HCT116 (cell line): ENCODE measurements around the gene EP400. TPM values are rescaled to one million over a fixed set of nuclear protein-coding genes. Genes with fewer than 3 reads are reported as not detected.
"Not testable (repeated sequence)": the region's sequence is repeated elsewhere in the genome, so short reads cannot be mapped to it uniquely, and the experiment has no call there.

Source experiments
- ATAC-seq: fragments of 200-7000 bp; cut with Tn5 transposase; 2 replicates; pipeline ENCODE4 v1.9.1; 2020; ENCODE audit warnings: mild to moderate bottlenecking, moderate library complexity
- BruUV-seq: library from RNA; stranded (reverse); fragments of 400-500 nt; replicated peaks from 2 replicates; lab custom pipeline; 2021; lab: Mats Ljungman, UMichigan
- CTCF ChIA-PET: fragments of 300-600 bp; sonication (Branson Sonifier 250); formaldehyde crosslinking; loops from one replicate; lab custom pipeline; 2021; ENCODE audit warnings: antibody characterized with exemption; lab: Charles Lee
- POLR2A ChIA-PET: fragments of 300-600, 350-600 bp; sonication (Branson Sonifier 250); formaldehyde crosslinking; loops from one replicate; lab custom pipeline; 2021; ENCODE audit warnings: antibody characterized with exemption; lab: Charles Lee
- RAD21 ChIA-PET, 2 experiments: fragments of 300-600 bp; sonication (Branson Sonifier 250); formaldehyde crosslinking; loops; one replicate each; lab custom pipeline; 2023; ENCODE audit warnings: low total read pairs in 2 of 2; ENCODE audit not compliant: uncharacterized antibody in 2 of 2, unreplicated experiment in 2 of 2, low non-redundant PET in 1 of 2; lab: Charles Lee
- DNase-seq: peaks from one replicate; pipeline ENCODE4 v3.0.0-alpha.2; 2010; ENCODE audit warnings: low read depth, low spot score
- H2AFZ ChIP-seq: fragments of 200-600 bp; shearing (Covaris generic), sonication (generic); 2 replicates; pipeline ENCODE4 v1.6.1; 2017; ENCODE audit warnings: low read depth, mixed run types, mixed read lengths, antibody characterized with exemption, low read length; ENCODE audit not compliant: poor library complexity, severe bottlenecking
- H3K27ac ChIP-seq: 2 replicates; pipeline ENCODE4 v1.5.1; 2012; ENCODE audit warnings: low read depth, low read length
- H3K27me3 ChIP-seq: fragments of 200-600 bp; sonication (generic); 2 replicates; pipeline ENCODE4 v1.6.1; 2016; ENCODE audit warnings: mixed run types, low read length, mixed read lengths; ENCODE audit not compliant: insufficient read depth
- H3K36me3 ChIP-seq, 2 experiments: fragments of 200-500 bp in 1 of 2; fragments of 200-600 bp in 1 of 2; sonication (Bioruptor generic) in 1 of 2; sonication (generic) in 1 of 2; 2 replicates each; pipeline versions ENCODE4 v1.5.1 to v1.6.1; 2014 to 2016; ENCODE audit warnings: low read length in 2 of 2, inconsistent platforms in 1 of 2, mixed read lengths in 1 of 2, mixed run types in 1 of 2; ENCODE audit not compliant: insufficient read depth in 2 of 2, control insufficient read depth in 1 of 2
- H3K4me1 ChIP-seq, 2 experiments: fragments of 200-600 bp in 1 of 2; sonication (generic) in 1 of 2; 2 replicates each; pipeline versions ENCODE4 v1.5.1 to v1.6.1; 2012 to 2017; ENCODE audit warnings: low read length in 2 of 2, inconsistent platforms in 1 of 2, mild to moderate bottlenecking in 1 of 2, mixed read lengths in 1 of 2, mixed run types in 1 of 2, moderate library complexity in 1 of 2; ENCODE audit not compliant: insufficient read depth in 2 of 2, control insufficient read depth in 1 of 2
- H3K4me2 ChIP-seq: fragments of 200-600 bp; sonication (generic); 2 replicates; pipeline ENCODE4 v1.6.1; 2017; ENCODE audit warnings: mixed run types, low read length, mixed read lengths
- H3K4me3 ChIP-seq, 2 experiments: fragments of 200-600 bp in 1 of 2; sonication (generic) in 1 of 2; replicated peaks in 1 of 2; 2 replicates each; pipeline ENCODE4 v1.5.1; 2011 to 2016; ENCODE audit warnings: low read length in 2 of 2, control low read depth in 1 of 2, low read depth in 1 of 2, mild to moderate bottlenecking in 1 of 2, mixed read lengths in 1 of 2, mixed run types in 1 of 2
- H3K79me2 ChIP-seq: fragments of 200-600 bp; sonication (generic); 2 replicates; pipeline ENCODE4 v1.6.1; 2017; ENCODE audit warnings: mild to moderate bottlenecking, mixed run types, low read length, moderate library complexity, mixed read lengths; ENCODE audit not compliant: insufficient read depth
- H3K9ac ChIP-seq: fragments of 200-600 bp; sonication (generic); 2 replicates; pipeline ENCODE4 v1.6.1; 2016; ENCODE audit warnings: low read length, mixed read lengths
- H3K9me2 ChIP-seq: fragments of 200-600 bp; sonication (generic), shearing (Covaris generic); 2 replicates; pipeline ENCODE4 v1.6.1; 2017; ENCODE audit warnings: mixed run types, mild to moderate bottlenecking, moderate library complexity; ENCODE audit not compliant: insufficient read depth
- H3K9me3 ChIP-seq, 2 experiments: fragments of 200-500 bp in 1 of 2; fragments of 200-600 bp in 1 of 2; sonication (Bioruptor generic) in 1 of 2; sonication (generic) in 1 of 2; 2 replicates each; pipeline ENCODE4 v1.6.1; 2014 to 2017; ENCODE audit warnings: low read length in 2 of 2, mixed read lengths in 2 of 2, inconsistent platforms in 1 of 2, low read depth in 1 of 2, mild to moderate bottlenecking in 1 of 2, mixed run types in 1 of 2, moderate library complexity in 1 of 2; ENCODE audit not compliant: control insufficient read depth in 1 of 2, insufficient read depth in 1 of 2
- H4K20me1 ChIP-seq: fragments of 200-600 bp; sonication (generic), shearing (Covaris generic); 2 replicates; pipeline ENCODE4 v1.6.1; 2017; ENCODE audit warnings: mixed run types, mild to moderate bottlenecking, moderate library complexity; ENCODE audit not compliant: insufficient read depth
- EZH2 ChIP-seq: fragments of 200-600 bp; sonication (generic); IDR thresholded peaks from 2 replicates; pipeline ENCODE4 v1.6.1; 2017; ENCODE audit warnings: antibody characterized with exemption, mixed run types
- EZH2phosphoT487 ChIP-seq: fragments of 200-600 bp; IDR thresholded peaks from 2 replicates; pipeline ENCODE4 v1.6.1; 2018; ENCODE audit warnings: antibody characterized with exemption, borderline replicate concordance
- FOSL1 ChIP-seq: IDR thresholded peaks from 2 replicates; pipeline ENCODE4 v1.6.1; 2012; ENCODE audit warnings: low read depth
- JUND ChIP-seq: IDR thresholded peaks from 2 replicates; pipeline ENCODE4 v1.6.1; 2012
- POLR2AphosphoS5 ChIP-seq: IDR thresholded peaks from 2 replicates; pipeline ENCODE4 v1.6.1; 2011; ENCODE audit warnings: mild to moderate bottlenecking, low read depth, low read length, moderate library complexity
- SP1 ChIP-seq: IDR thresholded peaks from 2 replicates; pipeline ENCODE4 v1.6.1; 2012; ENCODE audit warnings: low read depth
- YY1 ChIP-seq: IDR thresholded peaks from 2 replicates; pipeline ENCODE4 v1.6.1; 2011; ENCODE audit warnings: low read length, low read depth, moderate library complexity, mild to moderate bottlenecking; ENCODE audit not compliant: insufficient replicate concordance; ENCODE audit errors: extremely low read depth
- ZBTB33 ChIP-seq: IDR thresholded peaks from 2 replicates; pipeline ENCODE4 v1.6.1; 2011; ENCODE audit warnings: mild to moderate bottlenecking, low read length, moderate library complexity; ENCODE audit not compliant: insufficient replicate concordance; ENCODE audit errors: extremely low read depth
- ZNF274 ChIP-seq: fragments of 200-500 bp; sonication (Bioruptor generic); IDR thresholded peaks from 2 replicates; pipeline ENCODE4 v1.6.1; 2014; ENCODE audit warnings: mild to moderate bottlenecking, low read depth, low read length, inconsistent platforms
- intact Hi-C: fragments of 100-400 bp; cut with micrococcal nuclease; formaldehyde crosslinking; loops from 2 replicates; pipeline ENCODE4 v1.10.0; 2022
- total RNA-seq: library from RNA; stranded (reverse); gene quantifications from one replicate; pipeline ENCODE4 v1.2.1, GENCODE V29; 2021; ENCODE audit not compliant: unreplicated experiment
- TF ChIP-seq, protein P1 (sequence below), 3 experiments: fragments of 200-600 bp in 1 of 3; sonication (generic) in 1 of 3; IDR thresholded peaks in 2 of 3; conservative IDR thresholded peaks in 1 of 3; 2 replicates each; pipeline ENCODE4 v1.5.1; 2012 to 2017; ENCODE audit warnings: low read depth in 2 of 3, low read length in 2 of 3, antibody characterized with exemption in 1 of 3, borderline replicate concordance in 1 of 3, control low read depth in 1 of 3, mild to moderate bottlenecking in 1 of 3, mixed read lengths in 1 of 3, mixed run types in 1 of 3, moderate library complexity in 1 of 3; ENCODE audit not compliant: insufficient read depth in 1 of 3
- TF ChIP-seq, protein P2 (sequence below): IDR thresholded peaks from 2 replicates; pipeline ENCODE4 v1.6.1; 2012
- TF ChIP-seq, protein P3 (sequence below): IDR thresholded peaks from 2 replicates; pipeline ENCODE4 v1.6.1; 2012; ENCODE audit warnings: low read depth

The EP400 gene
- total RNA-seq, 1 experiment from 2014 or later = 54.5 TPM

DNA sequence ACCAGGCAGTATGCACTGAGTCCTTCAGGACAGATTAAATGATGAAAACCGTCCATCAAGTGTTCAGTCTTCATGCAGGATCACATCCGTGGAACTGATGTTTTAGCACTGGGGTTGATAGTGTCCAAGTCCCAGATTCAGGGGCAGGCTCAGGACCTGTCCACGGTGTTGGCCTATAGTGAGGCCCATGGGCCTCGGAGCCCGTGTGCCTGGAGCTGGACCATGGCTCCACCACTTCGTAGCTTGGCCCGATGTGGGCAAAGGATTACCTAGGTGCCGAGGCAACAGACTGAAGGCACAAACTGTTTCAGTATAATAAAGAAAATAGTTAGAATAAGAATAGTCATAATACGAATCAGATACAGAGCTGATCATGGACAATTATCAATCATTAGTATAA is 152.6 kb downstream of the EP400 start:
- DNase-seq (no peak), ATAC-seq (no peak)
- Histone ChIP-seq H3K79me2 (no peaks in the 10 kb centered on the region), H3K9me3 (no peaks in the 10 kb centered on the region), H3K27me3 (no peaks in the 10 kb centered on the region), H3K9me2 (no peaks in the 10 kb centered on the region), H3K9ac (no peak overlapping the region), H3K4me2 (no peak overlapping the region), H2AFZ (no peak overlapping the region), H3K36me3 (no peaks in the 10 kb centered on the region), H3K4me3 (no peak overlapping the region), H3K4me1 (no peaks in the 10 kb centered on the region), H3K27ac (no peak overlapping the region), H4K20me1 (no peaks in the 10 kb centered on the region)
- POLR2A ChIA-PET = no interaction called here
- TF ChIP-seq YY1 (no peak), POLR2AphosphoS5 (no peak), ZNF274 (no peak), SP1 (no peak), ZBTB33 (no peak), EZH2phosphoT487 (no peak), EZH2 (no peak), JUND (no peak), FOSL1 (no peak)
- TF ChIP-seq, protein P1, sequence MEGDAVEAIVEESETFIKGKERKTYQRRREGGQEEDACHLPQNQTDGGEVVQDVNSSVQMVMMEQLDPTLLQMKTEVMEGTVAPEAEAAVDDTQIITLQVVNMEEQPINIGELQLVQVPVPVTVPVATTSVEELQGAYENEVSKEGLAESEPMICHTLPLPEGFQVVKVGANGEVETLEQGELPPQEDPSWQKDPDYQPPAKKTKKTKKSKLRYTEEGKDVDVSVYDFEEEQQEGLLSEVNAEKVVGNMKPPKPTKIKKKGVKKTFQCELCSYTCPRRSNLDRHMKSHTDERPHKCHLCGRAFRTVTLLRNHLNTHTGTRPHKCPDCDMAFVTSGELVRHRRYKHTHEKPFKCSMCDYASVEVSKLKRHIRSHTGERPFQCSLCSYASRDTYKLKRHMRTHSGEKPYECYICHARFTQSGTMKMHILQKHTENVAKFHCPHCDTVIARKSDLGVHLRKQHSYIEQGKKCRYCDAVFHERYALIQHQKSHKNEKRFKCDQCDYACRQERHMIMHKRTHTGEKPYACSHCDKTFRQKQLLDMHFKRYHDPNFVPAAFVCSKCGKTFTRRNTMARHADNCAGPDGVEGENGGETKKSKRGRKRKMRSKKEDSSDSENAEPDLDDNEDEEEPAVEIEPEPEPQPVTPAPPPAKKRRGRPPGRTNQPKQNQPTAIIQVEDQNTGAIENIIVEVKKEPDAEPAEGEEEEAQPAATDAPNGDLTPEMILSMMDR (IDR thresholded peaks at IDR 0.05 in 2 of 3, conservative IDR thresholded peaks at IDR 0.05 in 1 of 3; ENCODE audit: borderline replicate concordance in 1 of 3, insufficient read depth in 1 of 3, low read depth in 2 of 3, low read length in 2 of 3) = no peak
- TF ChIP-seq, protein P2, sequence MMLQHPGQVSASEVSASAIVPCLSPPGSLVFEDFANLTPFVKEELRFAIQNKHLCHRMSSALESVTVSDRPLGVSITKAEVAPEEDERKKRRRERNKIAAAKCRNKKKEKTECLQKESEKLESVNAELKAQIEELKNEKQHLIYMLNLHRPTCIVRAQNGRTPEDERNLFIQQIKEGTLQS = no peak
- TF ChIP-seq, protein P3, sequence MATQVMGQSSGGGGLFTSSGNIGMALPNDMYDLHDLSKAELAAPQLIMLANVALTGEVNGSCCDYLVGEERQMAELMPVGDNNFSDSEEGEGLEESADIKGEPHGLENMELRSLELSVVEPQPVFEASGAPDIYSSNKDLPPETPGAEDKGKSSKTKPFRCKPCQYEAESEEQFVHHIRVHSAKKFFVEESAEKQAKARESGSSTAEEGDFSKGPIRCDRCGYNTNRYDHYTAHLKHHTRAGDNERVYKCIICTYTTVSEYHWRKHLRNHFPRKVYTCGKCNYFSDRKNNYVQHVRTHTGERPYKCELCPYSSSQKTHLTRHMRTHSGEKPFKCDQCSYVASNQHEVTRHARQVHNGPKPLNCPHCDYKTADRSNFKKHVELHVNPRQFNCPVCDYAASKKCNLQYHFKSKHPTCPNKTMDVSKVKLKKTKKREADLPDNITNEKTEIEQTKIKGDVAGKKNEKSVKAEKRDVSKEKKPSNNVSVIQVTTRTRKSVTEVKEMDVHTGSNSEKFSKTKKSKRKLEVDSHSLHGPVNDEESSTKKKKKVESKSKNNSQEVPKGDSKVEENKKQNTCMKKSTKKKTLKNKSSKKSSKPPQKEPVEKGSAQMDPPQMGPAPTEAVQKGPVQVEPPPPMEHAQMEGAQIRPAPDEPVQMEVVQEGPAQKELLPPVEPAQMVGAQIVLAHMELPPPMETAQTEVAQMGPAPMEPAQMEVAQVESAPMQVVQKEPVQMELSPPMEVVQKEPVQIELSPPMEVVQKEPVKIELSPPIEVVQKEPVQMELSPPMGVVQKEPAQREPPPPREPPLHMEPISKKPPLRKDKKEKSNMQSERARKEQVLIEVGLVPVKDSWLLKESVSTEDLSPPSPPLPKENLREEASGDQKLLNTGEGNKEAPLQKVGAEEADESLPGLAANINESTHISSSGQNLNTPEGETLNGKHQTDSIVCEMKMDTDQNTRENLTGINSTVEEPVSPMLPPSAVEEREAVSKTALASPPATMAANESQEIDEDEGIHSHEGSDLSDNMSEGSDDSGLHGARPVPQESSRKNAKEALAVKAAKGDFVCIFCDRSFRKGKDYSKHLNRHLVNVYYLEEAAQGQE = no peak
- intact Hi-C loops = no loop called here
- BruUV-seq = no TSS peak
- RAD21 ChIA-PET = no interaction called here
- CTCF ChIA-PET = no interaction called here

- H3K79me2 ChIP-seq, H3K9ac ChIP-seq, H3K4me1 ChIP-seq, POLR2A ChIA-PET, H3K36me3 ChIP-seq, BruUV-seq, H3K27me3 ChIP-seq, H3K27ac ChIP-seq, RAD21 ChIA-PET, CTCF ChIA-PET, intact Hi-C loops, H2AFZ ChIP-seq, ATAC-seq, H3K9me2 ChIP-seq, H3K4me3 ChIP-seq, H3K4me2 ChIP-seq, DNase-seq, H4K20me1 ChIP-seq, H3K9me3 ChIP-seq: not testable (repeated sequence)
Measured at GRCh38 chr12:132103072-132103471, 153.3 kb downstream of the EP400 start.
